EH (cell line): ENCODE measurements around the gene MORN1.

Source experiments
- DNase-seq: peaks from one replicate; pipeline ENCODE4 v3.0.0-alpha.2; 2015; ENCODE audit warnings: low read depth

Gene MORN1

DNA sequence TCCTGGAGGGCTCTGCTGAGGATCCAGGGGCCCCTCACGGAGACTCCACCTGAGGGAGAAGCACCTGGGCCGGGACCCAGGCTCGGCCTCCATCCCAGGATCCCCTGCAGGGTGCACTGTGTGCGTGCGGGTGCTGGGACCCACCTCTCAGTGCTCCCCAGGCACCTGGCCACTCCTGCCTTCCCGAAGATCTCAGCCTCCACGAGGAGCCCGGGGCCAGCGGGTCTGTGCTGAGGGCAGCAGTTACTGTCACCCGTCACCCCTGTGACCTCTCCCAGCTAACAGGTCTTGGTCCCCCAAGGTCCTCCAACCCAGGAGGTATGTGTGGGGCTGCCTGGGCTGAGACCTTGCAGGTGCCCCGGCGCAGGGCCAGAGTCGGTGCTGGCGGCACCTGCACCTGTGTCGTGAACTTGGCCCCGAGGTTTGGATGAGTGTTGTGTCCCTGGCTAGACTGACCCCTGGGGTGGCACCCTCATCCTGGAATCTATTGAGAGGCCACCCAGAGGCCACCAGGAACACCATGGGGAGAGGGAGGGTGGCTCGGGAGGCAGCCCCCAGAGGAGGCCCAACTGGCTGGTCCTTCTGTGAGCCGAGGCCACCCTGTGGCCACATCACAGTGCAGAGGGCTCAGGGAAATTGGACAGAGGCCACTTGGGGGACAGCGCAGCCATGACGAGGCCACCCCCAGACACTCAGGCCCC is 17.7 kb downstream of the MORN1 start:
- DNase-seq = no peak

DNA sequence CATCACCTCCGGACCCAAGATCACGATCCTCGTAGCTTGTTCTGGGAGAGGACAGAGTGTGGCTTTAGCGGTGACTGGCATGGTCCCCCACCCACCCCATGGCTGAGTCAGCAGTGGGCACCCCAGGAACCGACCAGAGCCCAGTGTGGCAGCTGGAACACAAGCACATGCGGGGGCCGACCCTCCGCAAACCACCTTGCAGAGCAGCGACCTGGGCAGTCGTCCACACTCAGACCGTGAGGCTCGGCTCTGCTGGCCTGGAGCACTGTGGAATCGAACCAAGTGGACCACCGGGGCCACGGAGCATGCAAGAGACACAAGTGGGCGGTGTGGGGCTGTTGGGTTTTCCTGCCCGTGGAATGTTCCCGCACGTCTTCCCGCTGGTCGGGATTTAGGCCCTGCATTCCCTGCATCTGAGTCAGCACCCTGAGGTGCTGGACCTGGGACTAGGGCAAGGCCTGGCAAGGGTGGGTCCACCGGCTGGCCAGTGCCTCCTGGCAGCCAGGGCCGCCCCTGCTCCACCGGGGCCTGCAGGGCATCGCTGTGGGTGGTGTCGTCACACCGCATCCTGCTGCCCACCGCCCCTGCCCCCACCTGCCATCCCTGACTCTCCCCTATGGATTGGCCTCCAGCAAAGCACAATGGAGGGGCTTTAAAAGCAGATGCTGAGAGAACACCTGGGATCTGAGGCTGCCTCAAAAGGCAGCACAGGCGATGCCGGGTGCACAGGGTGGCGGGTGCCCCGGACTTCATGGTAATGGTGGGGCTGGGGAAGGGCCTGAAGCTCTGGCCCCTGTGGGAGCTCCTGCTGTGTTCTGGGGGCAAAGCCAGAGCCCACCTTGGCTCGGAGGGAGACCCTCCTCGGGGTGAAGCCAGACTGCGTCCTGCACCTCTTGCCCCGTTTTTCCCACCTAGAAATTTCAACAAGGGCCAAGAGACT is 18.5 kb downstream of the MORN1 start:
- DNase-seq = peak; percentile 57

DNA sequence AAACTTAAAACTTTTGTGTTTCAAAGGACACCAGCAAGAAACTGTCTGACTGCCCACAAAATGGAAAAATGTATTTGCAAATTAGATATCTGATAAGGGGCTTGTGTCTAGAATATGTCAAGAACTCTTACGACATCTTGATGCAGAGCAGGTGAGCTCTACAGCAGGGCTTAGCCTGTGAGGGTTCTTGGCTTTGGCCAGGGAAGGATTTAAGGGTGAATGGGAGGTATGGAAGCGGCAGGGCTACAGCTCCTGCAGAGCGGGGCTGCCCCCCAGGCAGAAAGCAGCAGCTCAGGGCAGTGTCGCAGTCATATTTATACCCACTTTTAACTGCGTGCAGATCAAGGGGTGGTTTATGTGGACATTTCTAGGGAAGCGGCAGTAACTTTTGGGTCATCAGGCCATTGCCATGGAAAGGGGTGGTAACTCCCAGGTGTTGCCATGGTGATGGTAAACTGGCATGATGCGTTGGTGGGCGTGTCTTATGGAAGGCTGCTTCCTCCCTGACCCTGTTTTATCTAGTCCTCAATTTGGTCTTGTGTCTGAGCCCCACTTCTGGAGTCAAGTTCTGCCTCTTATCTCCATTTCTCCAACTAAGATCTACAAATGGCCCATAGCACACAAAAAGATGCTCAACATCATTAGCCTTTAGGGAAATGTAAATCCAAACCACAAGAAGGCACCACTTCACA is 23.2 kb downstream of the MORN1 start:
- DNase-seq = no peak

DNA sequence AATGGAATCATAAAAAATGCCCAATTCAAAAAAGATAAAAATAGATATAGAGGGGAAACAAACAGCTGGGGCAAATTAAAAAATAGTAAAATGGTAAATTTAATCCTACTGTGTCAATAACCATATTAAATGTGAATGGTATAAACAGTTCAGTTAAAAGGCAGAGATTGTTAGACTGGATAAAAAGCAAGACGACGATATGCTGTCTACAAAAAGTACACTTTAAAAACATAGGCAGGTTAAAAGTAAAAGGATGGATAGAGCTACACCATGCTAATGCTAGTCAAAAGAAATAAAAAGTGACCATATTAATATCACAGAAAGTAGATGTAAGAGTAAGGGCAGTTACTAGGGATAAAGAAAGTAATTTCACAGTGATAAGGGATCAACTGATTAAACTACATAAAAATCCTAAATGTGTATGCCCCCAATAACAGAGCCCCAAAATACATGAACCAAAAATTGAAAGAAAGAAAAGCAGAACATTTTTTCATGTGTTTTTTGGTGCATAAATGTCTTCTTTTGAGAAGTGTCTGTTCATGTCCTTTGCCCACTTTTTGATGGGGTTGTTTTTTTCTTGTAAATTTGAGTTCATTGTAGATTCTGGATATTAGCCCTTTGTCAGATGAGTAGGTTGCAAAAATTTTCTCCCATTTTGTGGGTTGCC is 27.4 kb downstream of the MORN1 start:
- no peak for DNase-seq

DNA sequence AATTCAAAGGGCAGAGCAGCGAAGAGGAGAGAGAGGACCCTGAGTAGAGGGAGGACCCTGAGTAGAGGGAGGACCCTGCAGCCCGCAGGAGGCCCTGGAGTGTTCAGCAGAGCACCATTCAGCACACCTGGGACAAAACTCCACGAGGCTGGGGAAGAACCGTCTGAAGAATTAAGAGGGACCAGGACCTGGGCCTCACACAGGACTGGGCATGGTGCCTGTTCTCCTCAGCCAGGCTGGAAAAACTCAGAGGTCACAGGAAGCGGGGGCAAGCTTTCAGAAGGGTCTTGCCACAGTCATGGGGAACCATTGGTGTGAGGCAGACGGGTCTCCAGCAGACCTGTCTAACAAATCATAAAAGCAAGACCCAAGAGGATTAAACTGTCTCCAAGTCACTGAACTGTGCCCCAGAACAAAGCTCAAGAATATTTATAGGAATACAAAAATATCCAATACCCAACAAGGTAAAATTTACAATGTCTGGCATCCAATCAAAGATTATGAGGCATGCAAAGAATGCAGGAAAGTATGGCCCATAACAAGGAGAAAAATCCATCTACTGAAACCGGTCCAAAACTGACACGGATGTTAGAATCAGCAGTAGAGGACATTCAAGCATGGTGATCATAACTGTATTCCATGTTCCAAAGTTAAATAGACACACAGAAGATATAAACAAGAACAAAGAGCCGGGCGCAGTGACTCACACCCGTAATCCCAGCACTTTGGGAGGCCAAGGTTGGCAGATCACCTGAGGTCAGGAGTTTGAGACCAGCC is 30.6 kb downstream of the MORN1 start:
- peak; percentile 41 for DNase-seq

DNA sequence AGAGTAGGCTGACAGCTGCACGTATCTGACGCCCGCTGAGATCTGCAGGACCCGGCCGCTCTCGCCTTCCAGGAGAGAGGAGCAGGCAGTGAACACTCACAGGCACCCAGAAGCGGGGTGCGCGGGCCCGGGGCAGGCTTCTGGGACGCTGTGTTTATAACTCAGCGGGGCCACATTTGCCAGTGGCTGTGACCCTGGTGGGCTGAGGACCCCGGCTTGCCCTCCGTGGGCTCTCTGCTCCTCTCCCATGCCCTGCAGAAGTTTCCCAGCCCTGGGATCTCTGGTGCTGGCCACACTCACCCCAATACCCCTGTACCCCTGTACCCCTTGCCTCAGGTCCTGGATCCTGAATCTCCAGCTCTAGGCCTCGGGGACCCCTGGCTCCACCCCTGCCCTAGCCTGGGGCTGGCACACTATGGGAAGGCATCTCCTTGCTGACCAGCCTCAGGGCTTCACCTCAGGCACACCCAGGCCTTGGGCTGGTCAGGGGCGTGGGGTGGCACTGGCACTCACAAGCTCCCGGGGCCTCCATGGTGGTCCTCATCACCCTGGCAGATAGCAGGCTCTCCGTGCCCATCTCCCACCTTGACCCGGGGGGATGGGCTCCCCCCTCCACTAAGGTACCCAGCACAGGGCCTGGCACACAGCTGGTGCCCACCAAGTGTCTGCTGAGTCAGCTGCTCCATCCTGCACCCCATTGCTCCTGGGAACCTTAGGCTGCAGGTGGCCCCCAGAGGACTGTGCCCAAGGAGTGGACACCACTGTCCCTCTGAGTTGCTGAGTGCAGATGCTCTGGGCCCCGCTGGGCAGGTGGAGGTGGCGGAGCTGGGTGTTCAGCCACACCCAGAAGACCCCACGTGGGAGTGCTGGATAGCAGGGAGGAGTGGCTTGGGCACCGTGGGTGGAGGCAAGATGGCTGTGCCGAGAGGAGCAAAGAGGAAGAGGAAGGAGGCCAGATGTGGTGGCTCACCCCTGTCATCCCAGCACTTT is 32.4 kb downstream of the MORN1 start:
- no peak for DNase-seq

DNA sequence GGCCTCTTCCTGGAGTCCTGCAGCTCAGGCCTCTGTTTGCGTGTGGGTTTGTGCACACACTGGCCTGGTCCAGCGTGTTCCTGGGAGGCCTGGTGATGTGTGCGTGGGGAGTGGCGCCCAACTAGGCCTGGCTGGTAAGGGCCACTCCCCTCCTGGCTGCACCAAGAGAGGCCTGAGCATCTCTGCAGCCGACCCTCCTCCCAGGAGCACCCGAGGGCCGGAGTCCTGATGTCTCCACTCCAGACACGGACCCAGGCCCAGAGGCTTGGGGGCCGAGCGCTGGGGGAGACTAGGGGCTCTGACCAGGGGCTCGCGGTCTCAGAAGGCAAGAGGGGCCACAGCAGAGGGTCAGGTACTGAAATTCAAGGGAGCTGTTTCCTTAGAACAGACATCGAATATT is 33.3 kb downstream of the MORN1 start:
- no peak for DNase-seq

DNA sequence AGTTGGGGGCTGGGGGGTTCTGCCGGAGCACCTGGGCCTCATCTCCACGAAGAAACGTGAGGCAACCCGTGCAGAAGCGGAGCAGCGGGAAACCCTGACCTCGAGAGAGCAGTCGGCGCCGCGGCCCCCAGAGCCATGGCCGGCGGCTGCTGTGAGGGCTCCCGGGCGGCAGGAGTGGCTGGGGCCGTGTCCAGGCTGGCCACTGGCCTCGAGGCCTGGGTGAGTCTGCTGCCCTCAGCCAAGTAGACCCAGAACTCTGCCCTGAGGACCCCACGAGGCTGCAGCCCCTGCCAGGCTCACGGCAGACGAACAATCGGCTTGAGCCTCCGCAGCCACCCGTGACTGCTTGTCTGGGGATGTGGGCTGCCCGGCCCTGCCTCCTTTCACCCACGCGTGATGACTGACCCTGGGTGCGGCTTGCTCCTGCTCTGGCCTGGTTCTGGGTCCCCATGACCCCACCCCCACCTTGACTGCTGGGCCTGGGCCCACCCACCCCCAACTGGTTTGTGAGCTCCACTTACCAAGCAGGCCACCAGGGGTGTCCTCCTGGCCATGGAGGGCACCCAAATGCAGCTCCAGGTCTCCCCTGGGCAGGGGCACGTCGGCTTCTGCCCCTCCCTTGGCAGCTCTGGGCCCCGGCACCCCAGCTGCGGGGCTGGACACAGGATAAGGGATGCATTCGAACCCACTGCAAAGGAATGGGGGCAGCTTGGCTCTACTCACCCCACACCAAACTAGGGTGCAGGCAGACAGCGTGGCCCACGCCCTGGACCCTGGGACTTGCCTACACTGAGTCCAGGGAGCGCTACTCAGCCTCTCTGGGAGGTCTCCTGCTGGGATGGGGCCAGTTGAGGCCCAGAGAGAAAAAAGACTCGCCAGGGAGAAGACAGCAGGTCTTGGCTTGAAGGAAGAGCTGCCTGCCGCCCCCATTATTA is 34.2 kb downstream of the MORN1 start:
- DNase-seq = no peak

DNA sequence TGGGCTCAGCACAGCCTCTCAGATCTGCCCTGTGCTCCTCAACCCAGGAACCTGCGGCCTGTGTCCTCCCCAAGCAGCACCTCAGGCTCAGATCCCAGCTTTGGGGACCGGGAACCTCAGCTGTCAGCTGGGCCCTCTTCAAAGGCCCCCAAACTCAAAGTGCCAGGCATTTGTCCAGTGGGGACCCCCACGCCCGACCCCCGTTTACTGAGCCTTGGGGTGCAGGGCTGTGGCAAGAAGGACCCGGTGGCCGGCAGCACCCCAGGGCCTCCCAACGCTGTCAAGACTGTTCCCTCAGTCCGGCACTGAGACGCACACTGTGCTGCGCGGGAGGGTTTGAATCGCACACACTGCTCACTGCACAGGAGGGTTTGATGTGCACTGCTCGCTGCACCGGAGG is 35.0 kb downstream of the MORN1 start:
- DNase-seq = no peak

DNA sequence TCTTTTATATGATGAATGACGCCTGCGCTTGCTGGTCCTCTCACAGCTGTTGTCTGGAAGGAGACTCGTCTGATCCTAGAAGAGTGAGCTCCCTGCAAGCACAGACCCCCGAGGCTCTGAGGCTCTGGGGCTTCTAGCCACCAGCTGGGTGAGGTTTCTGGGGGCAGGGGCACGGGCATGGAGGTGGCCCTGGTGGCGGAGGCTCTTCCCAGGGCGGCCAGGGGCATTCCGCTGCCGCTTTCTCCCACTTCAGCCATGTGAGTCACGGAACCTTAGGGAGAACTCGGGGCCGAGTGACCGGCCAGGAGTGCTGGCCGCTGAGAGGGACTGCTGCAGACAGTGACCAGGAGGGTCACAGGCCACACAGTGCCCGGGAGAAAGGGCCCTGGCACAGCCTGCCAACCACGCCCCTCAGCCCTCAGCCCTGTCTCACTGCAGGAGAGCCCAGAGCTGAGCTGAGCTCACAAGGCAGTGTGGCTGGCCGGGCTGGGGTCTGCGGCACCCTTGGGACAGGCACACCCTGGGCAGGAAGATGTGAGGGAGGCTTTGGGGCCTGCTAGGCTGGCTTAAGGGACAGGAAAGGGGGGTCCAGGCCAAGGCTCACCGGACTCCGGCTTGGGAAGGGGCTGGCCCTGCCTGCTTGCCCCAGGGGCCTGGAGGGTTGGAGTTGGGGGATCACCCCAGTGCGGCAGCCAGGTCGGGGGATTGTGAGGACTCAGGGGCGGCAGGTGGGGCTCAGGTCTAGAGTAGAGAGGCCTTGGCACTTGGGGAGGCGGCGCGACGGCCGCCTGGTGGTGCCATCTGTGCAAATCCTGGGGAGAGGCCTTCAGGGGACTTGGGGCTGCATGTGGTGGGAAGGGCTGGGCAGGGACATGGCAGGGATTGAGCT is 35.7 kb downstream of the MORN1 start:
- no peak for DNase-seq

DNA sequence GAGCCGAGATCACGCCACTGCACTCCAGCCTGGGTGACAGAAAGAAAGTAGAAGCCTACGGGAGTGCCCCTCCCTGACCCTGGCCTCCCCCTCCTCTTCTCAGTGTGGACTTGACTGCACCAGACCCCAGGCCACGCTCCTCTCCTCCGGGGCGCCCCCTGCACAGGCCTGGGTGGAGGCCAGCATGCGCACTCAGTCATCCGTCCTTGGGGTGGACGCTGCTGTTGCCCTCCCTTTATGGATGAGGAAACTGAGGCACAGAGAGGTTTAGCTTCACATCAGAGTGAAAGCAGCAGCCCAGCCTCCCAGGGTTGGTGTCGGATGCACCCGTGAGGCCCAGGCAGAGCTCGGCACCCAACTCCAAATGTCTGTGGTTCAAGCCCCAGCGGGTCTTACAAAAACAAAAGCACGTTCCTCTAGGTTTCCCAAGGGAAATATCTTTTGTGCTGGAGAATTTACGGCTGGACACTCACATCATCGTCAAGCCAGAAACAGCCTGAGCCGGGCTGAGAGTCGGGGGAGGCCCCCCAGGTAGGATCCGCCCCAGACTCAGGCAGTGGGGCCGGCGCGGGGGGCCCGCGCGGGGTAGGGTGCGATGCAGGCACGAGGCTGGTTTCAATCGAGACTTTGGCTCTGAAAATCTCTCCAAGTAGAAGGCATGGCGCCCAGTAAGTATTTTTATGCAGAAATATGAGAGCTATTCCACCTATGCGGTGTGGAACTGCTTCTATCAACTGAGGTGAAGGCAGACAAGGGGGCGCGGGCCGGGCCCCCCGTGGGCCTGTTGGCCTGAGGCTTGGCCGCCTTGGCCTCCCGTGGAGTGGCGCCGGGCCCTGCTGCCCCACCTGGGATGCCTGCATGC is 36.6 kb downstream of the MORN1 start:
- peak; percentile 6 for DNase-seq

DNA sequence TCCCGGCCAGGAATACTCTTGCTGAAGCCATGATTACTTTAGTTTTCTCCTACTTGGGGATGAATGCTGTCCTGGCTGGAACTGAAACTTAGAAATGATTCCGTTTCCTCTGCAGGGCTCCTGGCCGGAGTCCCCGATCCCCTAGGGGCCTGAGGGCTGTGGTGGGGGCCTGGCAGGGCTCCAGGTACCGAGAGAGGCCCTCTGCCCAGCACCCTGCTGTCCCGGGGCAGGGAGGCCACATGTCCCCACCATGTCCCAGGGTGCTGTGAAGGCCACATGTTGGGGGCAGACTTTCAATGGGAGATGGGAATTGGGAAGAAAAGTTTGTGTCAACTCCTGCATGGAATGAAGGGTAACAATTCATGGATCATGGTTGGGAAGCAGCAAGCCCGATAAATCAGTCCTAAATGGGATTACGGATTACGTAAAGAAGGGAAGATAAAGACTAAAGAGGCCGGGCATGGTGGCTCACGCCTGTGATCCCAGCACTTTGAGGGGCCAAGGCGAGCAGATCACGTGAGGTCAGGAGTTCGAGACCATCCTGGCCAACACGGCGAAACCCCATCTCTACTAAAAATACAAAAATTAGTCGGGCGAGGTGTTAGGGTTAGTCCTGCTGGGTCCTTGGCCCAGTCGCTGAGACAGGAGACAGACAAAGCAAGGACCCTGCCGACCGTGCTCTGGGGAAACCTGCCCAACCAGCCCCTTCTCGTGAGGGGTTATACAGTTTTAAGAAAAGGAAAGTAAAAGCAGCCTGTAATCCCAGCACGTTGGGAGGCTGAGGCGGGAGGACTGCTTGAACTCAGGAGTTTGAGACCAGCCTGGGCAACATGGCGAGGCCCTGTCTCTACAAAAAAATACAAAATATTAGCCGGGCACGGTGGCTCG is 37.6 kb downstream of the MORN1 start:
- no peak for DNase-seq

DNA sequence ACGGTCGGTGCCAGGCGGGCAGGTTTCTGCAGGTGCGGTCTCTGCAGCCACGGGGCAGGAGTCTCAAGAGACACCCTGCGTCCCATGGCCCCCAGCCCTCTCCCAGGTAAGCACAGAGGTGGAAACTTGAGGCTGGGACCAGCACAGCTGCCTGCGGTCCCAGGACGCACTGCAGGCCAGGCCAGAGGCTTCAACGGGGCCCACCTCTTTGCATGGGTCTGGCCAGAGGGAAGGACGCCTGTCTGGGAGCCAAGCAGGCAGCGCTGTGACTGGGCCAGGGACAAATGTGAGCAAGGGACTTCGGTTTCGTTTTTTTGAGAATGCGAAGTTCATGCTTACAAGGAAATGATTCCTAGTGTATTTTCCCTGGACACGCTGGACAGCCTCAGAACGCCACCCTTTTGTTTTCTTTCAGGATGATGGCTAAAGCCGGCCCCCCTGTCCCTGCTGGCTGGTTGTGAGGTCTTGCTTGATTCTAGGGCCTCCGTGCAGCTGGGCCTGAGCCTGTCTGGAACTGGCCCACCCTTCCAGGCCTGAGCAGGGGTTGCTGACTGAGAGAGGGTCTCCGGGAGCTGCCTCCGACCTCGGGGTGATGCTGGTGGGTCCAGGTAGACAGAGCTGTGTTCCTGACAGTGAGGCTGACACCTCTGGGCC is 38.3 kb downstream of the MORN1 start:
- no peak for DNase-seq

DNA sequence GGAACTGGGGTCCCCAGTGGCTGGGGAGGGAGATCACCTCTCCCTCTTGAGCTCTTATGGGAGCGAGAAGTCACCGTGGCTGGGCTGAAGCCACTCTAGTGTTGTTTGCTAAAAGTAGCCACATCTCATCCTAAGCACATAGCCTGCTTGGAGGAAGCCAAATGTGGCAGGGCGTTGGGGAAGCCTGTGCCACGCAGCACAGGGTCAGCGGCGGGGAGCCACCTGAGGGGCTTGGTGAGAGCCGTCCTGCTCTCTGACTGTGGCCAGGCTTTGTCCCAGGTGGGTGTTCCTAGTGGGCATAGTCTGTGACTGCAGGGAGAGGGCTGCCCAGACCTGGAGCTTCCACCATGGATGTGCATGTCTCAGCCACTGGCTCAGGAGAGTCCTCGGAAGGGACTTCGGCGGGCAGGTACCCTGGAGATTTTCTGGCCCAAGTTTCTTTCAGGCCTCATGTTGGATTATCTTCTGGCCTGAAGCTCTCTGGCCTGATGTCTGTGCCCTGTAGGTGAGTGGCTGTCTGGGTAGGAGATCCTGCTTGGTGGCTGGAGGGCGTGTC is 38.9 kb downstream of the MORN1 start:
- DNase-seq = no peak

DNA sequence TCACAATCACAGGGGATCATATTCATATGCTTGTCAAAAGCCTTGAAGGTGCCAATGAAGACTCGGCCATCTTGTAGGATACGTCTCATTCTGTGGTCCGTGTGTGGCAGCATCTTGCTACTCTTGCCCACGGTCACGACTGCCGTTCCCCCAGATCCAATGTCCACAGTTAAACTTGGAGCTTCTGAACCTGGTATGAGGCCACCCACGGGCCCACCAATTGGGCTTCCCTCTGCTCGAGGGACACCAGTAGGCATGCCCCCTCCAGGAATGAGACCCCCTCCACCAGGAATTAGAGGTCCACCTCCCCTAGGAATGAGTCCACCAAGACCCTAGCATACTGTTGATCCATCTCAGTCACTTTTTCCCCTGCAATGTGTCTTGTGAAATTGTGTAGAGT is 39.6 kb downstream of the MORN1 start:
- no peak for DNase-seq
